Activated naive CD4-positive, alpha-beta T cell treated with anti-CD3 and anti-CD28 coated beads for 36 hours (primary cell): ENCODE data around the gene RNF214. TPM values are rescaled to one million over a fixed set of nuclear protein-coding genes. Genes with fewer than 3 reads are reported as not detected.

Experiments
- CTCF ChIA-PET: fragments of 350-600 bp; sonication (Branson Sonifier 250); formaldehyde crosslinking; loops from one replicate; lab custom pipeline; 2021; ENCODE audit warnings: antibody characterized with exemption; lab: Charles Lee
- DNase-seq: peaks from one replicate; pipeline ENCODE4 v3.0.0-alpha.2; 2020
- H3K27ac Mint-ChIP-seq: one replicate; pipeline ENCODE4 v1.8.0; 2021; ENCODE audit warnings: mild to moderate bottlenecking, mixed read lengths
- H3K27me3 Mint-ChIP-seq: one replicate; pipeline ENCODE4 v1.8.0; 2021; ENCODE audit warnings: low read depth, mixed read lengths
- H3K36me3 Mint-ChIP-seq: one replicate; pipeline ENCODE4 v1.8.0; 2021; ENCODE audit warnings: low read depth, mixed read lengths
- H3K4me1 Mint-ChIP-seq: one replicate; pipeline ENCODE4 v1.8.0; 2021; ENCODE audit warnings: low read depth, mixed read lengths
- H3K4me3 Mint-ChIP-seq: one replicate; pipeline ENCODE4 v1.8.0; 2021; ENCODE audit warnings: mild to moderate bottlenecking, moderate library complexity, mixed read lengths
- H3K9me3 Mint-ChIP-seq: one replicate; pipeline ENCODE4 v1.8.0; 2021; ENCODE audit warnings: mixed read lengths
- intact Hi-C: fragments of 100-400 bp; cut with micrococcal nuclease; formaldehyde crosslinking; loops from one replicate; pipeline ENCODE4 v1.15.1; 2023
- total RNA-seq, 2 experiments: library from RNA; stranded (reverse); gene quantifications; one replicate each; pipeline ENCODE4 v1.2.3, GENCODE V29; 2021

RNF214 gene
- total RNA-seq, 2 experiments from 2014 or later: 14.0 to 14.4 TPM

DNA sequence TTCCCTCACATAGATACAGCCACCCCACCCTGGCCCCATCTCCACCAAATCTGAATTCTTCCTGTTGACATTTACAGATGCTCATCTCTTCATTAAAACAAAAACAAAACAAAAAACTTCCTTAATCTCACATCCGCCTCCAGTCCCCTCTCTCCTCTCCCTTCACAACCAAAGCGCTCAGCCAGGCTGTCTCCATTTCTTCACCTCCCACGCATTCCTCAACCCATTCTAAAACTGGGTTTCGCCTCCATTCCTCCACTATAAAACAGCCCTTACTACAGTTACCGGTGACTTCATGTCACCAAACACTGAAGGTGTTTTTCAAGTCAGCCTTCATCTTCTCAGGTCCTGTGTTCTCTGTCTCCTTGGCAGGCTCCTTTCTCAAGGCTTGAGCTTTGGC, 68.3 kb downstream of the RNF214 start:
- CTCF ChIA-PET: no interaction called here
- H3K4me1 Mint-ChIP-seq: no peaks in the 10 kb centered on the region
- no peak overlapping the region for H3K27ac Mint-ChIP-seq
- H3K36me3 Mint-ChIP-seq: no peaks in the 10 kb centered on the region
- H3K27me3 Mint-ChIP-seq: peaks cover 3% of the 10 kb centered on the region
- DNase-seq: no peak
- intact Hi-C loops: no loop called here
- no peaks in the 10 kb centered on the region for H3K9me3 Mint-ChIP-seq
- no peak overlapping the region for H3K4me3 Mint-ChIP-seq

DNA sequence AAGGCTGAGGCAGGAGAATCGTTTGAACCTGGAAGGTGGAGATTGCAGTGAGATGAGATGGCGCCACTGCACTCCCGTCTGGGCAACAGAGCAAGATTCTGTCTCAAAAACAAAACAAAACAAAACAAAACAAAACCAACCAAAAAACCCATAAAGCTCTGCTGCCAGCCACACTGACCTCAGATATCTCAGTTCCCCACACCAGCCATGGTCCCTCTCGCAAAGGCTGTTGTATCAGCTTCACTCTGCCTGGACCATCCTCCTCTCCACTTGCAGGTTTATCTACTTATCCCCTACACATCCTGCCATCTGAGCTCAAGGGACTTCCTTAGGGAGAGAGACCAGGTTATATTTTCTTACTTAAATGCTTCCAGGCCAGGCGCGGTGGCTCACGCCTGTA, 69.8 kb downstream of the RNF214 start:
- intact Hi-C loops: no loop called here
- Mint-ChIP-seq H3K4me1 (no peaks in the 10 kb centered on the region), H3K27ac (no peak overlapping the region), H3K9me3 (no peaks in the 10 kb centered on the region), H3K36me3 (no peaks in the 10 kb centered on the region), H3K27me3 (peaks cover 3% of the 10 kb centered on the region), H3K4me3 (no peak overlapping the region)
- DNase-seq: no peak
- CTCF ChIA-PET: no interaction called here

DNA sequence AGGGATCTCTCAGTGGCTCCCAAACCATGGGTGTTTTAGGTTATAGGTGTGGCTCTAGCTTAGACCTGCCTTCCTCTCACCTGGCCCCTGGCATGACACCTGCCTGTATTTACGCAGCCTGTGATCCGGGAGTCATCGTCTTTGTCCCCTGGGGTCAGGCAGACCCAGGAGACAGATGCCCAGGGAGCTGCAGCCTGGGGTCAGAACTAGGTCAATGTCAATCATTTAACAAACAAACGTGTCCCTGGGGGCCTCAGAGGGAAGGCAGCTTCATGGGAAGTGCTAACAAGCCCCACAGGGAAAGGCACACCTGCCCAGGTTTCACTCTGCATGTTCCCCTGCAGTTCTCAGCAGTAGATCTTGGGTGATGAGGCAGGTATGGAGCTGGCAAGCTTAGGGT, 70.6 kb downstream of the RNF214 start:
- no peak overlapping the region for H3K4me3 Mint-ChIP-seq
- intact Hi-C loops: no loop called here
- H3K4me1 Mint-ChIP-seq: no peaks in the 10 kb centered on the region
- DNase-seq: no peak
- H3K9me3 Mint-ChIP-seq: no peaks in the 10 kb centered on the region
- H3K27ac Mint-ChIP-seq: no peak overlapping the region
- peaks cover 3% of the 10 kb centered on the region for H3K27me3 Mint-ChIP-seq
- CTCF ChIA-PET: interaction anchor here (0.6 to 0.9 kb wide), 2 partner anchors 63 to 123 kb away, joined by 3 read pairs; no protein-coding TSS in a partner anchor
- no peaks in the 10 kb centered on the region for H3K36me3 Mint-ChIP-seq

GRCh38 chr11:117303646-117304315, 71.3 kb downstream of the RNF214 start:
- Mint-ChIP-seq H3K4me3 (no peak overlapping the region), H3K27ac (no peak overlapping the region), H3K9me3 (no peaks in the 10 kb centered on the region), H3K36me3 (no peaks in the 10 kb centered on the region), H3K4me1 (no peaks in the 10 kb centered on the region), H3K27me3 (peaks cover 3% of the 10 kb centered on the region)
- intact Hi-C loops: no loop called here
- CTCF ChIA-PET: interaction anchor here (0.9 kb wide), 1 partner anchor 123 kb away, joined by 3 read pairs; no protein-coding TSS in a partner anchor
- no peak for DNase-seq

GRCh38 chr11:117305145-117305544, 72.7 kb downstream of the RNF214 start:
- Mint-ChIP-seq H3K27me3 (peaks cover 3% of the 10 kb centered on the region), H3K9me3 (no peaks in the 10 kb centered on the region), H3K4me1 (no peaks in the 10 kb centered on the region), H3K27ac (no peak overlapping the region), H3K4me3 (no peak overlapping the region), H3K36me3 (no peaks in the 10 kb centered on the region)
- CTCF ChIA-PET: no interaction called here
- DNase-seq: no peak
- intact Hi-C loops: no loop called here

DNA sequence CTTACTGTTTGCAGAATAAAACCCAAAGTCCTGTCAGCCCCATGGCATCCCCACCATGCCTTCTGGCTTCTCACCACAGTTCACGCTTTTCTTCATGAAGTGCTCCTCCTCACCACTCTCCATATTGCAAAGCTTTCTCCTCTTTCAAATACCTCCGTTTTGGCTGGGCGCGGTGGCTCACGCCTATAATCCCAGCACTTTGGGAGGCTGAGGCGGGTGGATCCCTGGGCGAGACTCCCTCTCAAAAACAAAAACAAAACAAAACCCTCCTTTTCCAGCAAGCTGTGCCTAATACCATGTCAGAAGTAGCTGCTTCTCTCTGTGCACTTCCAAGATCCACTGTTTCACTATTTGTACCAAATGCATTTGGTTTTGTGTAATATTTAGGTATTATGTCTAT, 76.8 kb downstream of the RNF214 start:
- intact Hi-C loops: no loop called here
- H3K9me3 Mint-ChIP-seq: no peaks in the 10 kb centered on the region
- H3K27ac Mint-ChIP-seq: no peak overlapping the region
- peaks cover 13% of the 10 kb centered on the region for H3K27me3 Mint-ChIP-seq
- no peaks in the 10 kb centered on the region for H3K36me3 Mint-ChIP-seq
- no peaks in the 10 kb centered on the region for H3K4me1 Mint-ChIP-seq
- H3K4me3 Mint-ChIP-seq: no peak overlapping the region
- CTCF ChIA-PET: no interaction called here
- no peak for DNase-seq

- no peak overlapping the region for H3K4me3 Mint-ChIP-seq
- no peak overlapping the region for H3K27ac Mint-ChIP-seq
- H3K36me3 Mint-ChIP-seq: no peaks in the 10 kb centered on the region
- DNase-seq: no peak
- peaks cover 34% of the 10 kb centered on the region for H3K27me3 Mint-ChIP-seq
- H3K9me3 Mint-ChIP-seq: no peaks in the 10 kb centered on the region
- peaks cover 6% of the 10 kb centered on the region for H3K4me1 Mint-ChIP-seq
- intact Hi-C loops: no loop called here
- CTCF ChIA-PET: no interaction called here
Observed at GRCh38 chr11:117313091-117313490, 80.6 kb downstream of the RNF214 start.

DNA sequence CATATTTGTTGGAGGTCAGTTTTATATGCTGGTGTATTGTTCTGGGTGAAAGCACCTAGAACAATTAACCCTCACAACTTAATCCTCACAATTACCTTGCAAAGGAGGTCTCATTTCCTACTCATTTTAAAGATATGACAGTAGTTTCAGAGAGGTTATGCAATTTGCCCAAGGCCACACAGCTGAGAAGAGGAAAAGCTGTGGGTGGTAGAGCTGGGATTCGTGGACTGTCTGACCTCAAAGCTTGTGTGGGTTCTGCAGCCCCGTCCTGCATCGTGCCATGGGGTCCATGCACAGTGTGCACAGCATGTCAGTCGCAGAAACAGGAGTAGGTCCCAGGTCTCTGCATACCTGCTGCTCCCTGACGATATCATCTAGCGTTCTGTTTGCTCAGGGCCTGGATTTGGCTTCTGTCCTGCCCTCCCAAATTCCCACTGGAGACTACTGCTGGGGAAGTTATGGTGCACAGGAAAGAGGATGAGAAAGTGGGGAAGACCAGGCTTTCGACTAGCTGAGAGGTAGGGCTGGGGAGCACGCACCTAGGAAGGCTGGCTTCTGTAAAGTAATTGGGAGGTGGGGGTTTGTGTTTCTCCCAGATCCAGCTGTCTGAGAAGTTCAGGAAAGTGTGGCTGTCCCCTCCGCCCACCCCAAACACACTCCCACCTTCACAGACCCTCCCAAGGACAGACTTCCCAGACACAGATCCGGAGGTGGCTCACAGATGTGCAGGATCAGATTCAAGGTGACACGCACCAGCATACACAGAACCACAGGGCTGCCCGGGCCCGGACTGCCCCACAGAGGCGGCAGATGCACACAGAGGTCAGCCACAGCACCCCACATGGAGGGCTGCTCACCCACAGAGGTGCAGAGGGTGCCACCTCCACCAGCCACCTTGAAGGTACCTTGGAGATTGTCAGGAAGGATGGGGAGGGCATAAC, 81.6 kb downstream of the RNF214 start:
- no peak for DNase-seq
- Mint-ChIP-seq H3K36me3 (no peaks in the 10 kb centered on the region), H3K4me3 (peak overlapping the region; percentile 52), H3K9me3 (no peaks in the 10 kb centered on the region), H3K27ac (no peak overlapping the region), H3K27me3 (peaks cover 34% of the 10 kb centered on the region), H3K4me1 (peaks cover 6% of the 10 kb centered on the region)
- intact Hi-C loops: no loop called here
- CTCF ChIA-PET: no interaction called here

GRCh38 chr11:117314840-117315239, 82.4 kb downstream of the RNF214 start:
- CTCF ChIA-PET: no interaction called here
- no peaks in the 10 kb centered on the region for H3K9me3 Mint-ChIP-seq
- peaks cover 34% of the 10 kb centered on the region for H3K27me3 Mint-ChIP-seq
- H3K4me1 Mint-ChIP-seq: peaks cover 6% of the 10 kb centered on the region
- H3K36me3 Mint-ChIP-seq: no peaks in the 10 kb centered on the region
- peak overlapping the region; percentile 52 for H3K4me3 Mint-ChIP-seq
- intact Hi-C loops: no loop called here
- DNase-seq: no peak
- no peak overlapping the region for H3K27ac Mint-ChIP-seq

GRCh38 chr11:117315285-117316196, 83.1 kb downstream of the RNF214 start:
- Mint-ChIP-seq H3K4me1 (peaks cover 6% of the 10 kb centered on the region), H3K9me3 (no peaks in the 10 kb centered on the region), H3K4me3 (peak overlapping the region; percentile 68), H3K36me3 (no peaks in the 10 kb centered on the region), H3K27me3 (peaks cover 34% of the 10 kb centered on the region), H3K27ac (no peak overlapping the region)
- peak; percentile 18 for DNase-seq
- CTCF ChIA-PET: interaction anchor here (0.6 kb wide), 1 partner anchor 926 kb away, joined by 3 read pairs; no protein-coding TSS in a partner anchor
- intact Hi-C loops: loop anchor here (1.0 kb wide), 1 partner anchor 12 kb away; the partner anchor contains the start of gene CEP164

DNA sequence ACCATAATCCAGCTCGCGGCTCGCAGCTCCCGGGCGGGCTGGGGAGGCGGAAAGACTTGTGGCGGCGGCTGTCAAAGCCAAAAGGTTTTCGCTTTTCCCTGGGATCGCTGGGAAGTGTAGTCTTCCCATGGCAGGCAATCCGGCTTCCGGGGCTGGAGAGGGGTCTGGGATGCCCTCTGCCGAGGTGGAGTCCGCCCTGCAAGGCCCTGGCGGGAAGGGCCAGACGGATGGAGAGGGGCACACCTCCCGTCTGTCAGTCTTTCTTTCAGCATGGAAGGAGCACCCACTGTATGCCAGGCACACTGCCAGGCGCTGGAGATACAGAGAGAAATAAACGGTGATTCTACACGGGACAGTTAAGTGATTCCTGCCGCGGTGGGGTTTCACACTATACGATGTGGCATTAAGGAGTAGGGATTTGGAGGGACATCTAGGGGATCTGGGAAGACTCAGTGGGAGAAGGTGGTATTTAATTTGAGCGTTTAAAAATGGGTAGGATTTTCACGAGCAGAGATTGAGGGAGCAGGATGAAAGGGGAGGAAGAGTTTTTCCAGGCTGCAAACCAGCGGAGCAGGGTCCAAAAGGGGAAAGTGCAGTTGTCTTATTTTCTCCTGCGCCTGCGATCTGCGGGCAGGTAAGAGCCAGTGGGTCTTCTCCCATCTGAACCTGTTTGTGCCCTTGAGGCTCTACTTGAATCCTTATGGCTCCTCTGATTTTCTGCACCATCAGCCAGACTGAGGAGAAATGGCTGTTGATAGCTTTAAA, 83.9 kb downstream of the RNF214 start, which contains the start of gene BACE1:
TSS of gene BACE1 (minus strand) at position 60 of the 765 bp plus-strand sequence. CDS start 461 bp downstream, outside the sequence.
- CTCF ChIA-PET: interaction anchor here (0.6 kb wide), 1 partner anchor 925 kb away, joined by 3 read pairs; no protein-coding TSS in a partner anchor
- H3K27ac Mint-ChIP-seq: no peak within 1 kb of the TSS

More for the DNA sequence above, 83.9 kb downstream of the RNF214 start, which contains the start of gene BACE1:
- intact Hi-C loops: loop anchor here (1.0 kb wide), 1 partner anchor 11 kb away; the partner anchor contains the start of gene CEP164
- peaks cover 6% of the 10 kb centered on the region for H3K4me1 Mint-ChIP-seq
- H3K36me3 Mint-ChIP-seq: no peaks in the 10 kb centered on the region
- H3K9me3 Mint-ChIP-seq: no peaks in the 10 kb centered on the region
- DNase-seq: peak; percentile 47
- H3K4me3 Mint-ChIP-seq: peak within 1 kb of the TSS; percentile 68
- H3K27me3 Mint-ChIP-seq: peaks cover 34% of the 10 kb centered on the region
